ENCODE data around the gene RLN2.

The RLN2 gene

DNA sequence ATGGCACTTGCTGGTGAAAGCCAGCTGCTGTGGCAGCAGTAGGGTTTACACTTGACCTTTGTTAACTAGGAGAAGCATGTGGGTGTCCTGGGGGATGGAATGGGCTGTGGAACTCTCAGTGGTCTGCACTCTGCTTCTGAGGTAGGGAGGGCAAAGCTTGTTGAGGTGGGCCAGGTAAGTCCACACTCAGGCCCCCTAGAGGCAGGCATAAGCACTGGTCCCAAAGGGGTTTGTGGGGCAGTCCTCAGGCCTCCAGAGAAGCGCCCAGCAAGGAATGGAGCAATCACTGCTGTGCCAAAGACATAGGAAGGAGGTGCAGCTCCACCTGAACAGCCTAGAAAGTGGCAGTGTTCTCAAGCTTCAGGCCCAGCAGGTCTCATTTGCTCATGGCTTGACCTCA, 38.6 kb downstream of the RLN2 start:
- TF ChIP-seq TAF1 (IDR thresholded peaks at IDR 0.05; ENCODE audit: borderline replicate concordance, insufficient read depth, low read length) (no peak), REST (IDR thresholded peaks at IDR 0.05; ENCODE audit: insufficient read depth in 1 of 2, low read depth in 2 of 2, low read length in 2 of 2) (no peak), SIN3A (IDR thresholded peaks at IDR 0.05; ENCODE audit: borderline replicate concordance, insufficient read depth, low read length) (no peak), POLR2AphosphoS5 (IDR thresholded peaks at IDR 0.05; ENCODE audit: low read depth, low read length) (no peak), FOXP2 (optimal IDR thresholded peaks at IDR 0.05; ENCODE audit: borderline replicate concordance, extremely low read depth, extremely low read length, insufficient read depth) (no peak)

- TF ChIP-seq POLR2AphosphoS5 (IDR thresholded peaks at IDR 0.05; ENCODE audit: low read depth, low read length) (no peak), TAF1 (IDR thresholded peaks at IDR 0.05; ENCODE audit: borderline replicate concordance, insufficient read depth, low read length) (no peak), REST (IDR thresholded peaks at IDR 0.05; ENCODE audit: insufficient read depth in 1 of 2, low read depth in 2 of 2, low read length in 2 of 2) (no peak), SIN3A (IDR thresholded peaks at IDR 0.05; ENCODE audit: borderline replicate concordance, insufficient read depth, low read length) (no peak), FOXP2 (optimal IDR thresholded peaks at IDR 0.05; ENCODE audit: borderline replicate concordance, extremely low read depth, extremely low read length, insufficient read depth) (no peak)
These were observed 40.3 kb downstream of the RLN2 start for GRCh38 chr9:5264219-5264595.

DNA sequence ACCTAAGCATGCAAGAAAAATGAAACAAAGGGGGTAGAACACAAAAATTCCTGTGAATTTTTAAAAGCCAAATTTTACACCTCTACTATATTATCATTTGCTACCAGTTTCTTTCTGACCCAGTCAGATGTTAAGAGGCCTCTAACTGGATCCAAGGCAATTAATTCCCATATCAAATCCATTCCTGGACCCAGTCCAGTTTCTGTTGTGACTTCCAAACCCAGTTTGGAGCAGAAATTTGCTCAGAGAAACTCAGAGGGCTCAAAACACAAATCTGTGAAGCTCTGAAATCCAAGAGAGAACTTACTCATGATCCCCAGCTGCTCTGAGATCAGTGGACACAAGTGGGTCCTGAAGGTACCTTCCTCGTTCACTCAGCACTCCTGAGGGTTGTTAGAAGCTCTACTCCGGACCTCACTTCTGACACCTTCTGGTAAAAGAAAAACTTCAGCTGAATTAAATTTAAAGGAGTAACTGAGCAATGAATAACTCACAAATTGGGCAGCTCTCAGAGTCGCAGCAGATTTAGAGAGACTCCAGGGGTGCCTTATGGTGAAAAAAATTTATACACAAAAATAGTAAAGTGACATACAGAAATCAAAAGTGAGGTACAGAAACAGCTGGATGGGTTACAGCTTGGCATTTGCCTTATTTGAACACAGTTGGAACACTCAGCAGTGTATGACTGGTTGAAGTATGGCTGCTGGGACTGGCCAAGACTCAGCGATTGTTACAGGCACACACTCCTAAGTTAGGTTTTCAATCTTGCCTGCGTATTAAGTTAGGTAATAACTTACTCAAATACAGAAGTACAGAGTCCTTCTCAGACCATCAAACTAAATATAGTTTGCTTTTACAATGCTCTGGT, 40.9 kb downstream of the RLN2 start:
- TF ChIP-seq FOXP2 (optimal IDR thresholded peaks at IDR 0.05; ENCODE audit: borderline replicate concordance, extremely low read depth, extremely low read length, insufficient read depth) (no peak), TAF1 (IDR thresholded peaks at IDR 0.05; ENCODE audit: borderline replicate concordance, insufficient read depth, low read length) (no peak)

Measured in PFSK-1 (cell line).